EL (cell line): Measurements from ENCODE around the gene RBM43.
"Not testable (repeated sequence)": the region's sequence is repeated elsewhere in the genome, so short reads cannot be mapped to it uniquely, and the experiment has no call there.

Source experiments
- DNase-seq: peaks from one replicate; pipeline ENCODE4 v3.0.0-alpha.2; 2016

Gene RBM43

DNA sequence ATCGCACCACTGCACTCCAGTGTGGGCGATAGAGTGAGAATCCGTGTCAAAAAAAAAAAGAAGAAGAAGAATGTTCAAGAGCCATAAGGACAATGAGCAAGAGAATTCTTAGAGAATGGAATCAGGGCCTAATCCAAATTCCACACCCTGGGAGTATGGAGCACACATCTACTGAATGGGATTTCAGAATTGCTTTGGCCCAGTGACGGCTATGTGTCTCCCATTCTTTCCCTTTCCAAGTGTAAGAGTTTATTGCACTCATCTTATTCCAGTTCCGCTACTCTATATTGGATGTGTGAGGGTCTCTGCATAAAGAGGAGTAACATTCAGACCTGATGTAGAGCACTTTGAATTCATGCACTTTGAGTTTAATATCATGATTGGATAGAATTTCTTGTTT is 5.9 kb upstream of the RBM43 start:
- no peak for DNase-seq

DNA sequence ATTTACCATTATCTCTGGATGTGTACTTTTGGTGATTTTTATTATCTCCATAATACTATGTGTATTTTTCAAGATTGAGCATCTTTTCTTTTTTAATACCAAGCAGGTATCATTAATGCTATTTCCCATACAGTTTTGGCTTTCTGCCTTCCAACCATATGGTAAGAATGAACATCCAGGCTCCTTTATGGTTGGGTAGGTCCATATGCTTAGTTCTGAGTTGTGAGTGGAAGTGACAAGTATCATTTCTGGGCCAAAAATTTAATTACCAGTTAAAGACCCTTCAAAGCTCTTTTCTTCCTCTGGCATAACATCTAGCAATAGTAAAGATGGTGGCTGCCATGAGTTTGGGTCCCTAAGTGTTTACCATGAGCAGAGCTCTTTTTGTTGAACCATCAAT is 4.3 kb upstream of the RBM43 start:
- no peak for DNase-seq

DNA sequence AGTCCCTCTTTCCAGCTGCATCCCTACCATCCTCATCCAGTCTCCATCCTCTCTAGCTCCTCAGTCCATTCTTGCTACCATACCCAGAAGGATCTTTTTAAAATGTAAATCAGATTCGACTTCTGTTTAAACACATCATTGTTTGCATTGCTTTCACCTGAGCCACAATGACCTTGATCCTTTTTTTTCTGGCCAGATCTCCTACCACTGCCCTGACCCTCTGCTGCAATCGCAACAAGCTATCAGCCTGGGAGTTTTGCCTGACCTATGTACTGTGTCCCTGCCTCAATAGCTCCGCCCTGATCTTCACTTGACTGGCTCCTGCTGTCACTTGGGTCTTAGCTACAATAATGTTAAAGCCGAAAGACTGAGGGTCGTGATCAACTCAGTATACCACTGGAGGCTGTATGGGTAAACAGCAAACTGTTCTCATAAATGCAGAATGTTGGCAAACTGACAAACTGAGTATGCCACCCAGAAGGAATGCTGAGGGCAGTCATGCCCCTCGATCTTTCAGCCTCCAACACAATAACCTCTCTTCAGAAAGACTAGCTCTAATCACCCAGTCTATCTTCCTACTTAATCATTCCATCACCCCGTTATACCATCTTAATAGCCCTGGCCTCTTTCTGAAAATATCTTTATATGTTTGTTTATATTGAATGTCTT is 2.6 kb upstream of the RBM43 start:
- peak; percentile 28 for DNase-seq

DNA sequence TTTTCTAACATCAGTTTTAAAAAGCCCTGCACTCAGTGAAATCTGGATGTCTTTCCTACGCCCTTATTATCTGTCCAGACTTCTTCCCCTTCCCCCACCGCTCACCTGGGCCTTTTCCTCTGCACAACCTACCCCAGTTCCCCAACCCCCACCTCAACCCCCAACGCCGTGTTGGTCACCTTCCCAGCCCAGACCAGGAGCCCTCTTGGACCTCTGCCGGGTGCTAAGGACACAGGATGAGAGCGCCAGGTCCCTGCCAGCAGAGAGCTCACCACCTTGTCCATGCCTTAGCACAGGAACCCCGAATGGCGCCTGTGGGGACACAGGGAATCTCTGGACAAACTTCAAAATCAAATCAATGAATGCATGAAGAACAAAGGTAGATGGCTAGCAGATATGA is 966 bp upstream of the RBM43 start:
- no peak for DNase-seq

DNA sequence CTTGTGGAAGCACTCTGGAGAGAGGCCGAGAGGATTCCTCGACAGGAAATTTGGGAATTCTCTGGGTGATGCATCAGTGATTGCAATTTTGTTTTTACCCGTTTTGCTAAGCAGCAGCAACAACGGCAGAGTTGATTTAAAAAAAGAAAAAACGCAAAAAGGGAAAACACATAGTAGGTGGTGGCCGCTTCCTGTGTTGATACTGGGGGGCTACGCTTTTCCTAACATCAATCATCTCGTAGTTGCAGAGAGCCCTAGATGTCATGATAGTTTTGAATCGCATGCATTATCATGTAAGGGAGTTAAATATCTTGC is 271 bp upstream of the RBM43 start:
- DNase-seq: no peak

DNA sequence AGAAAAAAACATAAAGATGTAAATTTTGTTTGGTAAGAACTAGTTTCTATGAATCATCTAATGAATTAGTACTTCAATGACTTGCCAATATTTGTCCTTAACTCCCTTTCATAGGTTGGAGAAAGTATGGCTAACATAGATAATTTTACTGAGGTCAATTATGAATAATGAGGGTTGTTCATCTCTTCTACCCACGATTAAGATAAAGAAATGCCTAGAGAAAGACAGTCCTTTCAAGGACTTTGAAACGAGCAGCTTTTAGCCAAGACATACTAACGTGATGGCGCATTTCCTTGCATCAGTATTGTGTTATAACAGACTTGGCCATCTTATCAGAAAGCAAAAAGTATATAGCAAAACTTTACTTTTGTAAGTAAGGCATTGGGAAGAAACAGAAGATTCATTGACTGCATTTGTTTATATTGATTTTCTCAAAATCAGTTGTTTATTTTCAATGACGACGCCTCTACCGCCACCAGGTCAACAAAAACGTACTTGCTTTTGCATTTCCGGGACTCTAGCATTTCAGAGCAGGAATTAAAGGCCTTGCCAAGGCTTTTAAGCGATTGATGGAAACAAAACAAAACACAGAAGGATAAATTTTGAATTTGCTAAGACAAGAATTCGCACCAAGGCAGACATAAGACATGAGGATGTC is 961 bp downstream of the RBM43 start:
- DNase-seq: peak; percentile 30

DNA sequence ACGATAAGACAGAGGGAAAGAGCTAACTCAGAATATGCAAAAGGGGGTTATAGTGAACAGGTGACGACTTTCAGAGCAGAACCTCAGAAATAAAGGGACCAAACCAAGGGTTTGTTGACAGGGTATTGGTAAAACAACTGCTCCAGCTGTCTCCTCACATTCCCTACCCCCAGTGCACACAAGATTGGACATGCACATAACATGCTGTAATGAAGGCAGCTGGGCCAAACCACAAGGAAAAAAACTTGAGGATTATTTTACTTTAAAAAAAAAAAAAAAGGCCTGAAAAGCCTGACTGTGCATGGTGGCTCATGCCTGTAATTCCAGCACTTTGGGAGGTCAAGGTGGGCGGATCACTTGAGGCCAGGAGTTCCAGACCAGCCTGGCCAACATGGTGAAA is 3.5 kb downstream of the RBM43 start:
- peak; percentile 75 for DNase-seq

DNA sequence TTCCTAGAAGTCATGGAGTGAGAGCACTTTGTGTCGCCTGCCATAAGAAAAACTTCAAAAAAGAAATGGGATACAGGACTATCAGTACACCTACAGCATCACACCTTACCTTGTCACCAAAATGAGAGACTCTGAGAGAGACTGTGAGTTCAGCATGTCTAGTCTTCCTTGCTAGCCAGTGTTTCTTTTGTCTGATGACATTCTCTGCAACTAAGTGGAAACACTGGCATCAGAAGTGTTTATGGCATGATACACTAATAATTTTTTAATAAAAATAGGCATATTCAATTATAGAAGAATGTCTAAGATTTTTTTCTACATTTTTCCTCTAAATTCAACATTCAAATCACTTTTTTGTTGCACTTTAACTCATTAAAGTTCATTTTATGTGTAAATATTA is 9.0 kb downstream of the RBM43 start:
- no peak for DNase-seq

DNA sequence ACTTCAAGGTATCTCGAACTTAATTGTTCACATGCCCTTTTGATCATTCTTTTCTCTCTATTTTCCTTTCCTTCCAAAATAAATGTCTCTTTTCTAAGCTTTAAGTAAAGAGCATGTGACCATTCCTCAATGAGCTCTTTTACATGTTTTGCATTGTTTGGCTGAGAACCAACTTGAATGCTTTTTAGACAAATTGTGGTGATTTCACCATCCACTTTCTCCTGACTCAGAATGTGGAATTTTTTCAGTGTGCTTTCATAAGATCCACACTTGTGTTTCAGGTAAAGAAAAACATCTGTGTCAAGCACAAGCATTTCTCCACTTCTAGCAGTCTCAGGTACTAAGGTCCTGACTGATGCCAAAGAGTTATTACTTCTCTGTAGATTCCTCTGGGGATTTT is 10.7 kb downstream of the RBM43 start:
- peak; percentile 79 for DNase-seq

DNA sequence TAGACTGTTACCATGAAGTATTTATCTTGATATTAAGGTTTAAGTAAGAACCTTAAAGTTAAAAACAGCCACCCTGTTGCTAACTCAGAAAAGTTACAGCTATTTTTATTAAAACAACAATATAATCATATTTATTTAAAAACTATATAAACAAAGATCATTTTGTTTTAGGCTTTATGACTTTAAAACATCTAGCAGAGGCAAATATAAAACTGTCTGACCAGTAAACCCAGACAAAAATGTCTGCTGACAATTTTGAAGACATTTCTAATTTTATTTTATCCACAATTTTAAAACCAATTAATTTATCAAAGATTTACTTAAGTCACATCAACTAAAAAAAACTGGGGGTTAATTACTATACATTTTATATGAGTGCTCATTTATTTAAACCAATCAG is 14.2 kb downstream of the RBM43 start:
- no peak for DNase-seq

DNA sequence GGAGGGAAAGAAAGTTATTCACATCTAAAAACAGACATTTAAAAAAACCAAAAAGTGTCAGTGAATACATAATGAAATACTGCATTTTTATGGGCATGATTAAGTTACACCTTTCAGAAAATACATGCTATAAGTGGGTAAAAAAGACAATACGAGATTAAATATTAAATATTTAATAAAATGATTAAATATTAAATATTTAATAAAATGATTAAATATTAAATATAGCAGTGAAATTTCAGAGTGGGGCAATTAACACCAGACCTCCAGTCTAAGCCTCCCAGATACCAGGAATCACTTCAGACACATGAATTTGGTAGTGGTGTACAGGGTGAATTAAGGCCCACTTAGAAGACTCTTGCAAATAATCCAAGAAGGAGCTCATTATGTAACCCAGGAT is 15.5 kb downstream of the RBM43 start:
- DNase-seq: no peak

DNA sequence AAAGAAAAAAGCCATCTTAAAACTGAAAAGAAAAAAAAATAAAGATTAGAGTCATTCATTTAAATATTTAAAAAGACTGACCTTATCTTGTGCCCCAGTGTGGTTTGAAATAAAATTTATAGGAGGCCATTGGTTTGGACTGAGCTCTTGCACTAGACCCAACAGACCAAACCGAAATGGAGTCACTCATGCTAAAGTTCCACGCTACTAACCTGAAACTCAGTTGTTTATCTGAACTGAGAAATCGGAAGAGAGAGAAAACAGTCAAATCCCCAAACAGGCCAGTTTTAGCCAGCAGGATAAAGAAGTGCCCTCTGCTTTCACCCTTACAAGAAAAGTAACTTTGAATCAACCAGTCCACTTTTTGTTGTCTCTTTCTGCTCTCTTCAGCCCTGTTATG is 18.2 kb downstream of the RBM43 start:
- DNase-seq: no peak

DNA sequence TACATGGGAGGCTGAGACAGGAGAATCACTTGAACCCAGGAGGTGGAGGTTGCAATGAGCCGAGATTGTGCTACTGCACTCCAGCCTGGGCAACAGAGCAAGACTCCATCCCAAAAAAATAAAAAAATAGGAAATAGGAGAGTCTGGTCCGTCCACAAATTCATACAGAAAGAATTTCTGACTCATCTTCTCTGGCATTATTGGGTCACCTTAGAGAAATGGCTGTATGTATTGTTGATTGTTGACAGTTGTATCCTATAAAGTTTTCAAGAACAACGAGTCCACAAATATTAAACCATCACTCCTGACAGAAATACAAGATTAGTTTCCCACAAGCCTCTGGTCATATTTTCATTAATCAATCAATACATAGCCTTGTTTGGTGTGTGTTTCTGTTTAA is 20.4 kb downstream of the RBM43 start:
- peak; percentile 58 for DNase-seq

DNA sequence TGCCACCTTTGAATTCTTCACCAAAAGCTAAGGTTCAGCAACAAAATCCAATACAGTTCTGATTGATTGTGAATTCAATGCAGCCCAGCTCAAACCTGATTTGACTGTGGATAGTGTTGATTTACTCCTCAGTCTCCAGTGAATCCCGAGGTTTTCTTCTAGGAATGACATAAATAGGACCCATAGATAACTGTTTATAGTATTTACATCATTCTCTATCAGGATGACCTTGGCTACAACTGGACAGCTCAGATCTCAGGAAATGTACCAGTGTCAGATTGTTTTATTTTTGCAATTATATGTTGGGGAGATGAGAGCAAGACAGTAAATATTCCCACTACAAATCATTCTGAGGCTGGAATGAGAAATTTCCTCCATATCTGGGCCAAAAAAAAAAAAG is 21.2 kb downstream of the RBM43 start:
- DNase-seq: no peak

DNA sequence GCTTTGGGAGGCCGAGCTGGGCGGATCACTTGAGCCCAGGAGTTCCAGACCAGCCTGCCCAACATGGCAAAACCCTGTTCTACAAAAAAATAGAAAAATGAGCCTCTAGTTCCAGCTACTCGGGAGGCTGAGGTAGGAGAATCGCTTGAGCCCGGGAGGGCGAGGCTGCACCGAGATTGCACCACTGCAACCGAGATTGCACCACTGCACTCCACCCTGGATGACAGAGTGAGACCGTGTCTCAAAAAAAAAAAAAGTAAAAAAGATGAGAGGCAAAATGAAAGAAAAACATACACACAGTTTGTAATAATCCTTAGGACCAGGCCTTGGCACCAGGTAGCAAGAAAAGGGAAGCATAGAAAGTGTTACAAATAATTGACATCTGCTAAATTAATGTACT is 22.0 kb downstream of the RBM43 start:
- no peak for DNase-seq

DNA sequence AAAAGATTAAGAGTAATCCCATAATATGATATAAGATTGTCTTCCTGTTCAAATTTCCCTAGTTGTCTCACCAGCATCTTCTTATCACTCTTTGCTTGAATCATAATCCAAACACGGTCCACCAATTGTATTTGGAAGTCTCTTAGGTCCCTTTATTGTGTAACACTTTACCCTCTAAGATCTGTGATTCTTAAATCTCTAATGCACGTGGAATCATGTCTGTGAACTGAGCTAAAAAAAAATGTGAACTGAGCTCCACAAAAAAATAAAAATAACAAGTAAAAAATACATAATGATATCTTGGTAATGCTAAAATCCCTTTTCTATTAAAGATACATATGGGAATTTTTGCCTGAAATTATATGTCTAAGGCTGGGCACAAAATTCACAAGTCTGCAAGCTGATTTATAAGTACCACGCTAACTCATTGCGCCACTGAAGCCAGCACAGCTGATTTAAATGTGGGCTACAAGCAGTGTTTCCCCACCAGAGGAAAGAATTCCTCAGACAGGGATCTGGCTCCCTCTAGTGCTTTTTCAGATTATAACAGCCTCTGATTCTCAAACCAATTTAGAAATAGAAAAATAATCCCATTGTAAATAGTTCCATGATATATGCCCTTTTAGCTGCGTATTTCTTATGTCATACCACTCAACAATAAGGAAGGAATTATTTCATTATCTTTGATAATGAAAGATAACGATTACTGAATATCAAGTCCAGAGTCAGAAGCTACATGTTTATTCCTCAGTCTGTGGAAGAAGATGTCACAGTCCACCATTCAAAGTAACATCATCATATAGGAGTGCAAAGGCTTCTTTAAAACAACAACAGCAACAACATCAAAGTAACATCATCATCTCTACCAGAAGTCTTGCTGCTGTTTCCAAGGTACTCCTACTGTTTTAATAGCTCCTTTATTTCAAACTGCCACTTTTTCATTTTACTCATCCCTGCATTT is 22.9 kb downstream of the RBM43 start:
- peak; percentile 76 for DNase-seq

DNA sequence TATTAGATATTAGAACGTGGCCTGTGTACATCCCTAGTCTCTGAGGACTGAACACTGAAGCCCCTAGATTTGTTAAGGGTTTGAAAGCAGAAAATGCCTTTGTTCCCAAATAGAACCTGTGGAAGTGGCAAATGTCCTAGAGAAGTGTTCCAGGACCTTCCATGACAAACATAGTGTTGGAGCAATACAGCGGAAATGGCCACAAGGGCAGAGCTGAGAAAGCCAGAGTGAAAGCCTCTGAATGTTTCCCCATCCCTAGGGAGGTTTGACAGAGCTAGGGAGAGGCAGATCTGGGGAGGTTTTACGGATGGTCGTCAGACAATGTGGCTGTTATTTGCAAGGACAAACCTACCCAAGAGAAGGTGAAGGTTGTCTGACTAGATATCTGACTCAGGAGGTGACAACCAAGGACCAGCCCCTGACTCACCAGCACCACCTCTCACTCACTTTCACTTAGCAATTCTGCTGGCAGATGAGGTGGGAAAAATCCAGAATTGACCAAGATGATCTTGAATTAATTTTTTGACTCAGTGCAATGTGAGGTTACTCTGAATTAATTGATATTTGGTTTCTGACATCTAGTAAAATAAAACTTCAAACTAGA is 24.1 kb downstream of the RBM43 start:
- peak; percentile 27 for DNase-seq

DNA sequence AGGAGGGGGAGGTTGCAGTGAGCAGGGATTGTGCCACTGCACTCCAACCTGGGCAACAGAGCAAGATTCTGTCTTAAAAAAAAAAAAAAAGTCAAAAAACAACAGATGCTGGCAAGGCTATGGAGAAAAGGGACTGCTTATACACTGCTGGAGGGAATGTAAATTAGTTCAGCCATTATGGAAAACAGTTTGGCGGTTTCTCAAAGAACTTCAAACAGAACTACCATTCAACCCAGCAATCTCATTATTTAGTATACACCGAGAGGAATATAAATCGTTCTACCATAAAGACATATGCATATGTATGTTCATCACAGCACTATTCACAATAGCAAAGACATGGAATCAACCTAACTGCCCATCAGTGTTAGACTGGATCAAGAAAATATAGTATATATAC is 27.9 kb downstream of the RBM43 start:
- DNase-seq: not testable (repeated sequence)

DNA sequence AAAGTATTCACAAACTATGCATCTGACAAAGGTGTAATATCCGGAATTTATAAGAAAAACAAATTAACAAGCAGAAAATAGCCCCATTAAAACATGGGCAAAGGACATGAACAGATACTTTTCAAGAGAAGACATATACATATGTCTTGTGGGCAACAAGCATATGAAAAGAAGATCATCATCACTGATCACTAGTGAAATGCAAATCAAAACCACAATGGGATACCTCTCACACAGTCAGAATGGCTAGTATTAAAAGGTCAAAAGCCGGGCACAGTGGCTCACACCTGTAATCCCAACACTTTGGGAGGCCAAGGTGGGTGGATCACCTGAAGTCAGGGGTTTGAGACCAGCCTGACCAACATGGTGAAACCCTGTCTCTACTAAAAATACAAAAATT is 28.4 kb downstream of the RBM43 start:
- DNase-seq: not testable (repeated sequence)

DNA sequence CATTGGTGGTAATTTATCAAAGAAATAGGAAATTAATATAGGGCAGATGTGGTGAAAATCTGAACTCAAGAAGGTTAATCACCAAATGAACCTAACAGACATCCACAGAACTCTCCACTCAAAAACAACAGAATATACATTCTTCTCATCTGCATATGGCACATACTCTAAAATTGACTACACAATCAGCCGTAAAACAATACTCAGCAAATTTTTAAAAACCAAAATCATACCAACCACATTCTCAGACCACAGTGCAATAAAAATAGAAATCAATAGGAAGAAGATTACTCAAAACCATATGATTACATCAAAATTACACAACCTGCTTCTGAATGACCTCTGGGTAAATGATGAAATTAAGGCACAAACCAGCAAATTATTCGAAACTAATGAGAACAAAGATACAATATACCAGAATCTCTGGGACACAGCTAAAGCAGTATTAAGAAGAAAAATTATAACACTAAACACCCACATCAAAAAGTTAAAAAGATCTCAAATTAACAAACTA is 31.0 kb downstream of the RBM43 start:
- no peak for DNase-seq

DNA sequence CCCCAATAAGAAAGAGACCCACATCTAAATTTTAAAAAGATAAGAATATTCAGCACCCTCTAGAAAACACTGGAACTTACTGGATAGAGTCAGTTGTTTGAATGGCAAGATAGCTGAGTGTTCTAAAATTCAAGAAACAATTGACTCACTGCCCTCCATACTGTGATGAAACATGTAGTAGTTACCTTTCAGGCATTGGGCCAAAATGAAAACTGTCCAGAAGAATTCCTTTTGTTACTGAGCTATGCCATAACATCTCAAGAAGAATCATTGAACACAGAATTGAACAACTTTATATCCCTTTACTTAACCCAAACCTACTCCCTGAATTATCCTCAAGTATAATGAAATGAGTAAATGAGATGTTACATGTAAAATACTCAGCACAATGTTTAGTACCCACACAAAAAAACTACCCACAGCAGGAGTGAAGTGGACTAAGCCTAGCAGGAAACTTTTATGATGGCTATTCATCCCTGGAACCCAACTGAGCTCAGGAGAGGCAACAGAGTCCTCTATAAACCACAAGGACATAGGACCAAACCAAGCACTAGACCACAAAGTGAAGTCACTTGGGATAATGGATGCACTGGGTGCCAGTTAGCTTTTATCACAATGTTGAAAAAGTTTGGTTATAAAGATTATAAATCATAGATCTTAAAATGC is 32.7 kb downstream of the RBM43 start:
- no peak for DNase-seq

DNA sequence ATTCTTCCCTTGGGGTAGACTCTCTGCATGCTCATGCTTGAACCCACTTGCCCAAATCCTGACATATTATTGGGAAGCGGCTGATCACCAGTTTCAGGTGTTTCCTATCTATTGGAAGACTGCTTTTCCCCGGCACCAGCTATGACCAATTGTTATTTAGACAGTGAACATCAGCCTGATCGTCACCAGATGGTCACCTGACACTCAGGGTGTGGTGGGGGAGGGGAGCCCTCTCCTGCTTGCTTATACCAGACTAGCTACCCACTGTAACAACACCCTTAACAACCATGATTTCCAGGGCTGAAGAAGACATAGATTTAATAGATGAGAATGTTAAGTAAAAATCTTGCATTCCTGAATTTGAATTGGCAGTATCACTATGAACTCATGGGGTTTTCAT is 44.3 kb downstream of the RBM43 start:
- no peak for DNase-seq

DNA sequence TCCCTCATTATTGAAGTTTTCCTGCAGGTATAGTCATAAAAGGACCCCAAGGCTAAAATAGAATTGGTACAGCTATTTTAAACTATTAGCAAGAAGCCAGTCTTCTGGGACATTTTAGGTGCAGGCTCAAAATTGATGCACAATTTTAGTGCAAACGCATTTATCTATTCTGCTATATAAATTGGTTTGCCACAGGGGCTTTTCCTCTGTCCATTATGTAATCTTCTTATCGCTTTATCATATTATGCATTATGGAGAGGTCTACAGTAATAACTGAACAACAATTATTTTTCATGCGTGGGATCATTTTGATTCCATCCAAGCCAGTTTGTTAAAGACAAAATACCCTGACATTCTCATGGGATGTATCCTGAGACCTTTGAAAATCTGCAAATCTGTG is 54.6 kb downstream of the RBM43 start:
- no peak for DNase-seq
